22Rv1 (cell line): ENCODE results near the gene ING2.

Experiments
- CTCF ChIP-seq: fragments of 450-650 bp; IDR thresholded peaks from 2 replicates; pipeline ENCODE4 v1.5.1; 2017; ENCODE audit warnings: mild to moderate bottlenecking
- ZFX ChIP-seq: fragments of 450-650 bp; IDR thresholded peaks from 2 replicates; pipeline ENCODE4 v1.6.1; 2017; ENCODE audit warnings: antibody characterized with exemption, borderline replicate concordance

GRCh38 chr4:183557611-183558010, 52.8 kb downstream of the ING2 start:
- TF ChIP-seq ZFX (no peak), CTCF (no peak)
